Omental fat pad (tissue), 4 donors: ENCODE measurements around the gene RSPO4. TPM values are rescaled to one million over a fixed set of nuclear protein-coding genes. Genes with fewer than 3 reads are reported as not detected.

Experiments
- ATAC-seq: fragments of 150-250 bp; one replicate; pipeline ENCODE4 v1.9.1; 2016; ENCODE audit warnings: mild to moderate bottlenecking, moderate library complexity; ENCODE audit not compliant: low FRiP score
- DNase-seq: peaks from one replicate; pipeline ENCODE4 v3.0.0-alpha.2; 2019; ENCODE audit warnings: low spot score
- total RNA-seq, 4 donors: library from RNA; depleted of rRNA; stranded (reverse); fragments of >200 nt; gene quantifications; one replicate each; pipeline ENCODE4 v1.1.0, GENCODE V29; 2016
- TF ChIP-seq, protein P1 (sequence below), 3 donors: fragments of 450-650 bp; IDR thresholded peaks; one replicate each; pipeline ENCODE4 v1.5.1; 2016 to 2017; ENCODE audit warnings: antibody characterized with exemption in 3 of 3, mild to moderate bottlenecking in 3 of 3, moderate library complexity in 2 of 3

RSPO4 gene
- total RNA-seq, 4 donors from 2014 or later, result not detected

DNA sequence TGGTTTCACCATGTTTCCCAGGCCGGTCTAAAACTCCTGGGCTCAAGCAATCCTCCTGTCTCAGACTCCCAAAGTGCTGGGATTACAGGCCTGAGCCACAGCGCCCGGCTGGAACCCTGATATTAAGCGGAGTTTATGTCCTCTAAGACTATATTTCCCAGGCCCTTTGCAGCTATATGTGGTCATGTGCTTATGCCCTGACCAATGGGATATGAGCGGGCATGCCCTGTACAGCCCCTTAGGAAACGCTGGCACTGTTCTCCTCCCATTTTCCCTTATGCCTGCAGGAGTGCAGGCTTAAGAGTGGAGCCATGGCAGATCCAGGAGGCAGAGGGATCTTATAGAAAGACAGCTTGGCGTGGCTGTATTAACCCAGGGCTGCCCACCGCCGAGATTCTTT, 29.9 kb downstream of the RSPO4 start:
- TF ChIP-seq, protein P1, sequence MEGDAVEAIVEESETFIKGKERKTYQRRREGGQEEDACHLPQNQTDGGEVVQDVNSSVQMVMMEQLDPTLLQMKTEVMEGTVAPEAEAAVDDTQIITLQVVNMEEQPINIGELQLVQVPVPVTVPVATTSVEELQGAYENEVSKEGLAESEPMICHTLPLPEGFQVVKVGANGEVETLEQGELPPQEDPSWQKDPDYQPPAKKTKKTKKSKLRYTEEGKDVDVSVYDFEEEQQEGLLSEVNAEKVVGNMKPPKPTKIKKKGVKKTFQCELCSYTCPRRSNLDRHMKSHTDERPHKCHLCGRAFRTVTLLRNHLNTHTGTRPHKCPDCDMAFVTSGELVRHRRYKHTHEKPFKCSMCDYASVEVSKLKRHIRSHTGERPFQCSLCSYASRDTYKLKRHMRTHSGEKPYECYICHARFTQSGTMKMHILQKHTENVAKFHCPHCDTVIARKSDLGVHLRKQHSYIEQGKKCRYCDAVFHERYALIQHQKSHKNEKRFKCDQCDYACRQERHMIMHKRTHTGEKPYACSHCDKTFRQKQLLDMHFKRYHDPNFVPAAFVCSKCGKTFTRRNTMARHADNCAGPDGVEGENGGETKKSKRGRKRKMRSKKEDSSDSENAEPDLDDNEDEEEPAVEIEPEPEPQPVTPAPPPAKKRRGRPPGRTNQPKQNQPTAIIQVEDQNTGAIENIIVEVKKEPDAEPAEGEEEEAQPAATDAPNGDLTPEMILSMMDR (IDR thresholded peaks at IDR 0.05), result no peak
- DNase-seq (no peak), ATAC-seq (no peak)

DNA sequence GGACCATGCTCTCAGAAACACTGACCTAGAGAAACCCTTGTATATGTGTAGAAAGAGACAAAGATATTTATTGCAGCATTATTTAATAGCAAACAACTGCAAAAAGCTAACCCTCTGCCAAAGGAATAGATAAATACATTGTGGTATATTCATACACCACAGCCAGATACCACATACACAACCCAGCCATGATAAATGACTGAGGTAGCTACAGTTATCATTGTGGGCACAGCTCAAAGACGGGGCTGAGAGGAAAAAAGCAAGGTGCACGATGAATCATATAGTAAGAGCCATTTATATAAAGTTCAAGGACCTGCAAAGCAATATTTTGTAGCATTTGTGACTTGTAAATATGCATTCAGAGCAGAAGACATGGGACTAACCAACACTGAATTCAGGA, 30.8 kb downstream of the RSPO4 start:
- ATAC-seq (no peak), DNase-seq (no peak)
- TF ChIP-seq, protein P1 (IDR thresholded peaks at IDR 0.05), result no peak

DNA sequence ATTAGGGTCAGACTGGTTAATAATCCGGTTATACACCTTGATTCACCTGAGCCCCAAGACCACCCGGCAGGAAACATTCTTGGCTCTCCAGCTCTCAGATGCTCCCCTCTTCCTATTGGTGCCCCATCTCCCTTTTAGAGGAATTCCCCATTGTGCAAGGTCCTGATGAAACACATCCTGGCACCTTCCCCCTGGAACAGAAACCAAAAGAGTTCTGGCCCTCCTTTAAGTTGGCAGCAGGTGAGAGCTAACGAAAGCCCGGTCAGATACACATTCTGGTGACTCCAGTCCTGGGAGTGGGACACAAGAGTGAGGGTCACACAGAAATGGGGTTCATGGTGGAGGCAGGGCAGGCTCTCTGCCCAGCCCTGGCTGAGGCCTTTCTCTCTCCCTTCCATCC, 32.2 kb downstream of the RSPO4 start:
- TF ChIP-seq, protein P1 (IDR thresholded peaks at IDR 0.05), result no peak
- no peak for ATAC-seq
- DNase-seq, result no peak

DNA sequence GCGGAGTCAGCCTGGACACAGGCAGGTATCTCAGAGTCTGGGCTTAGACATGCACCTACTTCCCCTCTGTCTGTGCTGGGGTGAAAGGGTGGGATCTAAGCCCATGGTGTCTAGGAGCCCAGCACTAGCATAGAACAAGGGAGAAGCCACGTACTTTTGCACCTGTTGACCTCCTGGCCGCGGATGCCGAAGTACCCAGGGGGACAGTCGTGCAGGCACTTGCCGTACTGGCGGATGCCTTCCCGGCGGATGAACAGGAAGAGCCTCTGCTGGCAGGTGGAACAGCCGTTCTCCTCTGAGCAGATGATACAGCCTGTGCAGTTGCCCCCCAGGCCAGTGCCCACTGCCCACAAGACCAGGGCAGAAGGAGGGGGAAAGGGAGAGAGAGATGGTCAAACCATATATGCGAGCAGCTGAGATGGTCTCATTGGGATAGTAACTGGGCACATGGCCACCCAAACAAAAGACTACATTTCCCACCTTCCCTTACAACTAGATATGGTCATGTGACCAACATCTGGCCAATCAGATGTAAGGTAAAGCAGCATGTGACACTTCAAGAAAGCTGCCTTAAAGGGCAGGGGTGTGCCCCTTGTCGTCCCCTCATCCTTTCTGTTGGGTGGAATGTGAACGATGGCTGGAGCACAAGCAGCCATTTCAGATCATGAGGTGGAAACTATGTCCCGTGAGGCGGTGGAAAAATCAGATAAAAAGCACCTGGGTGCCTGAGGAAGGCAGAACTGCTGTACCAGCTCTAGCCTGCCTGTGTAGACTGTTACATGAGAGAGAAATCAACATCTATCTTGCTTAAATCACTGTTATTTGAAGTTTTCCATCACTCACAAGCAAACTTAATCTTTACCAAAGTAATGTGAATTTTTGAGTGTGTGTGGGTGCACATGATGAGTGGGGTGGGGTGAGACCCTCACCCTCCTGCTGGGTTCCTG, 34.0 kb downstream of the RSPO4 start:
- TF ChIP-seq, protein P1 (IDR thresholded peaks at IDR 0.05), result no peak
- no peak for ATAC-seq
- no peak for DNase-seq

DNA sequence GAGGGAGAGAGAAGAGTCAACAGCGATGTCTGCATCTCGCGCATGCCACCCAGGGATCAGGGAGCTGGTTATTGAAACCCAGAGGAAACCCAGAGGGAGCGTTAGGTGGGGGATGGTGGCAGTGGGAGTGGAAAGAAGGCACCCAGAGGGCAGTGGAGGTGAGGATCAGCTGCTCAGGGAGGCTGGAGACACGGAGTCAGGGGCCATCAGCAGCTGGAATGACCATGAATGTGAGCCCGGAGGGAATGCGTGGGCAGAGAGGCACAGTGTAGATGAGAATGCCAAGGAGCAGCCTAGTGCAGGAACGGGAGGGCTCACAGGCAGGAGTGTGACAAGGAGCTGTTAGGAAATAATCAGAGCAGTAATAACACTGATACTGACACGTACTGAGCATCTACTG, 36.2 kb downstream of the RSPO4 start:
- TF ChIP-seq, protein P1 (IDR thresholded peaks at IDR 0.05), result no peak
- DNase-seq (no peak), ATAC-seq (no peak)

DNA sequence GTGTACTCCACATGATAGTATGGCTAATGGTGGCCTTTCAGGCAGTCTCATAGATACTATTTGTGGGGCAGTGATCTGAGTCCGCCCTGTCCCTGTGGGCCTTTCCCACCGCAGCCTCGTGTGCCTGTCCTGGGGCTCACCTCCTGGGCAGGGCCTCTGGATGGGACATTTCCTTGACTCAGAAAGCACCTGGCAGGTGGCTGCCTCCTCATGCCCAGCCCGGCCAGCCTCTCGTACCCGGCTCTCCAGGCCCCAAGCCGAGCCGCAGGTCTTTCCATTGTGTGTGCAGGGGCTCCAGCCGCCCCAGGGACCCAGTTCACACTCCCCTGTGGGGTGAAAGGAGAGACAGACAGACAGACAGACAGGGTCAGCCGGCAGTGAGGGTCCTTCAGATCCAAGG, 38.3 kb downstream of the RSPO4 start:
- DNase-seq (no peak), ATAC-seq (no peak)
- TF ChIP-seq, protein P1 (IDR thresholded peaks at IDR 0.05), result no peak

DNA sequence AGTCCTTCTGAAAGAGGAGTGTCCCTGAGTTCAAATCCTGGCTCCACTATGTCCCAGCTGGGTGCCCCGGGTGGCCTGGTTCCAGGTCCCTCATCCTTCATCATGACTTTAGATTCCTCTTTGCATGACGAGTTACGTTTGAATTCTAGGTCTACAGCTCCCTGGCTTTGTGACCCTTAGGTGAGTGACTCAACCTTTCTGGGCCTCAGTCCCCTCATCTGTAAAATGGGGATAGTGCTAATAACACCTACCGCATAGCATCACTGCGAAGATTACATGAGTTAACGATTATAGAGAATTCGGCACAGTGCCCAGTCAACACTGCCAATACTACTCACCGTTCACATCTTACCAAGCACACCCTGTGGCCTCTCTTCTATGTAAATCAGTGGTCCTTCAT, 39.4 kb downstream of the RSPO4 start:
- no peak for DNase-seq
- ATAC-seq, result no peak
- TF ChIP-seq, protein P1 (IDR thresholded peaks at IDR 0.05), result no peak
